ENCODE results near the gene FBN2. TPM values are rescaled to one million over a fixed set of nuclear protein-coding genes. Genes with fewer than 3 reads are reported as not detected.
A peak's percentile ranks its signal among the peaks of the same experiment; 100 is the strongest.

The FBN2 gene
- total RNA-seq, 1 experiment from 2014 or later = 0.31 TPM

- no peaks in the 10 kb centered on the region for H3K27me3 Mint-ChIP-seq (ENCODE audit: unreplicated experiment)
- no peaks in the 10 kb centered on the region for H3K4me1 Mint-ChIP-seq (ENCODE audit: low read depth, unreplicated experiment)
- no peak overlapping the region for H3K4me3 Mint-ChIP-seq (ENCODE audit: low read depth, unreplicated experiment)
- BruUV-seq (replicated peaks) = no TSS peak
- no peaks in the 10 kb centered on the region for H3K9me3 Mint-ChIP-seq (ENCODE audit: low read depth, unreplicated experiment)
- H3K36me3 Mint-ChIP-seq (ENCODE audit: insufficient read depth, unreplicated experiment) = no peaks in the 10 kb centered on the region
- CTCF ChIA-PET = interaction anchor here (0.7 kb wide), 1 partner anchor 683 kb away, joined by 6 read pairs; no protein-coding TSS in a partner anchor
- no peak overlapping the region for H3K27ac Mint-ChIP-seq (ENCODE audit: unreplicated experiment)
- no peak for DNase-seq
- no peak for TF ChIP-seq CTCF (IDR thresholded peaks at IDR 0.05; ENCODE audit: unreplicated experiment)
- intact Hi-C loops (cut with micrococcal nuclease; ENCODE audit: unreplicated experiment) = no loop called here
Observed at GRCh38 chr5:128355961-128356360, 182.1 kb downstream of the FBN2 start.

GRCh38 chr5:128353441-128354107 lies 184.5 kb downstream of the FBN2 start:
- DNase-seq = no peak
- Mint-ChIP-seq H3K4me3 (ENCODE audit: low read depth, unreplicated experiment) (no peak overlapping the region), H3K27me3 (ENCODE audit: unreplicated experiment) (no peaks in the 10 kb centered on the region), H3K4me1 (ENCODE audit: low read depth, unreplicated experiment) (peaks cover 8% of the 10 kb centered on the region), H3K27ac (ENCODE audit: unreplicated experiment) (no peak overlapping the region), H3K36me3 (ENCODE audit: insufficient read depth, unreplicated experiment) (no peaks in the 10 kb centered on the region), H3K9me3 (ENCODE audit: low read depth, unreplicated experiment) (no peaks in the 10 kb centered on the region)
- no peak for TF ChIP-seq CTCF (IDR thresholded peaks at IDR 0.05; ENCODE audit: unreplicated experiment)
- BruUV-seq (replicated peaks) = no TSS peak
- CTCF ChIA-PET = no interaction called here
- intact Hi-C loops (cut with micrococcal nuclease; ENCODE audit: unreplicated experiment) = no loop called here

DNA sequence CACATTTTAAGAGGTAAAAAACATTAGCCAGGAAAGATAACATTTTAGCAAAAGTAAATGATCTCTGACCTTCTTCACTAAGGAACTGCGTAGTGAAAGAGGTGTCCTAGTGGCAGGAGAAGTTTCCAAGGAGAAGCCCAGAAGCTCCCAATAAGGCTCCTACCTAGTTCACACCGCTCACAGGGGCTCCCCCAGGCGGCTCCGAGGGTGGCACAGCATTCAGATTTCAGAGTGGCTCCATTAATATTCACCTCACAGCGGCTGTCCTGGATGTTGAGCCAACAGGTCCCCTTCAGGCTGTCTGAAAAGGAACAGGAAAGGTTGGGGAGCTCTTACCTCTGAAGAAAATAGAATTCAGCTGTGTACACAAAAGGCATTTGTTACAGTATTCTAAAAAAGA lies 187.3 kb downstream of the FBN2 start:
- intact Hi-C loops (cut with micrococcal nuclease; ENCODE audit: unreplicated experiment) = no loop called here
- Mint-ChIP-seq H3K27ac (ENCODE audit: unreplicated experiment) (no peak overlapping the region), H3K9me3 (ENCODE audit: low read depth, unreplicated experiment) (no peaks in the 10 kb centered on the region), H3K36me3 (ENCODE audit: insufficient read depth, unreplicated experiment) (no peaks in the 10 kb centered on the region), H3K4me3 (ENCODE audit: low read depth, unreplicated experiment) (no peak overlapping the region), H3K4me1 (ENCODE audit: low read depth, unreplicated experiment) (peaks cover 8% of the 10 kb centered on the region), H3K27me3 (ENCODE audit: unreplicated experiment) (no peaks in the 10 kb centered on the region)
- no peak for DNase-seq
- no TSS peak for BruUV-seq (replicated peaks)
- TF ChIP-seq CTCF (IDR thresholded peaks at IDR 0.05; ENCODE audit: unreplicated experiment) = no peak
- CTCF ChIA-PET = no interaction called here

DNA sequence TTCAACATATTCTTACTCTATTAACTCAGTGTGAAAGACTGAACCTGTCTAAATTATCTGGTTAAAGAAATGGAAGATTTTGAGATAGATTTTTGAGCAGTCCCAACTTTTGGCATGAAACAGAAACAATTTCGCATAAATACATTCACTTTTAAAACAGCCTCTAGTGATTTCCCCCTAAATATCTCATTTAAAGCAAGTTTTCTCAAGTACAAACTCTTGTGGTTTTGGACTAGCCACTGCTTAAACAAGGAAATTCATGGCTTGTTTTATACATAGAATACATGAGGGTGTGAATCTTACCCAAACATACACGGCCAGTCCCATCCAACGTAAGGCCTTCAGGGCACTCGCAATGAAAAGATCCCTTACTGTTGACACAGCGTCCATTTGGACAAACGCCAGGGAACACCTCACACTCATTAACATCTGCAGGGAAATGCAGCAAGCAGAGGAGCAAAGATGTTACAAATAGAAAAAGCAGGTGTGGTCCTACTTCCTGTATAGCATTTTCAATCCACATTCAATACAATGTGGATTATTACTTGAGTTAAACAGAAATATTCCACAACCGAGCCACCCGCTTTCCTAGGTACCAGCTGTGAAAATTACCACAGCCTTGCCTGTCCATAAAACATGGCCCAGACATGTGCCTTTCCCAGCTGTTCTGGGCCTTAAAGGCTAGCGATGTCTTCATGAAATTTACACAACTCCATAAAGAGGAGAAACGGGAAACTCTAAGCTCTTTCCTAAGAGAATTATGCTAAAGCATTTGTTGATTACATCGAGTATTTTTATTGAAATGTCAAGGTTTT lies 188.8 kb downstream of the FBN2 start:
- TF ChIP-seq CTCF (IDR thresholded peaks at IDR 0.05; ENCODE audit: unreplicated experiment) = no peak
- peak; percentile 64 for DNase-seq
- no TSS peak for BruUV-seq (replicated peaks)
- Mint-ChIP-seq H3K4me1 (ENCODE audit: low read depth, unreplicated experiment) (peaks cover 8% of the 10 kb centered on the region), H3K4me3 (ENCODE audit: low read depth, unreplicated experiment) (no peak overlapping the region), H3K36me3 (ENCODE audit: insufficient read depth, unreplicated experiment) (no peaks in the 10 kb centered on the region), H3K9me3 (ENCODE audit: low read depth, unreplicated experiment) (no peaks in the 10 kb centered on the region), H3K27ac (ENCODE audit: unreplicated experiment) (peak overlapping the region; percentile 62), H3K27me3 (ENCODE audit: unreplicated experiment) (no peaks in the 10 kb centered on the region)
- intact Hi-C loops (cut with micrococcal nuclease; ENCODE audit: unreplicated experiment) = loop anchor here (10.0 kb wide), 1 partner anchor 604 kb away; no protein-coding TSS in a partner anchor
- CTCF ChIA-PET = no interaction called here
